GM18909 (cell line): Measurements from ENCODE around the gene AAMP.
A peak's percentile ranks its signal among the peaks of the same experiment; 100 is the strongest.

ENCODE experiments used
- ATAC-seq: cut with Tn5 transposase; IDR thresholded peaks from one replicate; pipeline ENCODE4 v1.9.1; 2021; ENCODE audit warnings: mild to moderate bottlenecking; ENCODE audit not compliant: unreplicated experiment, poor library complexity

AAMP gene

DNA sequence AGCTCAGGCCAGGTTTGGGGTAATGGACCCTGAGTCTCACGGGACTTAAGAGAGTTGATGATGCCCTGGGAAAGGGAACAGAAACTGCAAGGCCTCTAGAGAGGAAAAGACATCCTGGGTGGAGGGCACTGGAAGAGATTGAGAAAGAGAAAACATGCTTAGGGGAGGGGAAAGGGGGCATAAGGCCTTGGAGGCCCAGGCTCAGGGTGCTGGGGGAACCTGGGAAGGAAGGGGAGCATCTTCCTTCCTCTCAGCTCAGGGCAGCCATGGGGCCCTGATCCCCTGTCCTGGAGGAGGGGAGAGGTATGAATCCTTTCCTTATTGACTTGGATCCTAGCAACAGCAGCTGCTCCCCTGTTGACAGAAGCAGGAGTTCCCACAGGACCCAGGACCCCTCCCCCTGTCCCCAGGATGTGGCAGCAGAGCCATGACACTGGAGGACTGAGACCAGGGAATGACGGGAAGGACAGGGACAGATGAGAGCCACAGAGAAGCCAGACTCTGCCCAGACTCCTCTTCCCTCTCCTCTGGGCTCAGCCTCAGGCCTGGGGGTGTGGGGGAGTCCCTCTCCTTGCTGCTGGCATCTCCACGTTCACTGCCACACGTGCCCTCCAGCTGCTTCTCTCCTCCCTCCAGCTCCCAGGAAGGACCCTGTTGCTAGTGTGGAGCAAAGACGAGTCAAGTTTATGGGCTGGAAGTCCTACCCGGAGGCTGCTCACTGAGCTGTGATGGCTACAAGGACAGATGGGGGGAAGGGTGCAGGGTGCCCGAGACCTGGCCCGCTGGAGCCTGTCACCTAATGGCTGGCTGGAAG lies 8.3 kb downstream of the AAMP start:
- ATAC-seq: no peak

DNA sequence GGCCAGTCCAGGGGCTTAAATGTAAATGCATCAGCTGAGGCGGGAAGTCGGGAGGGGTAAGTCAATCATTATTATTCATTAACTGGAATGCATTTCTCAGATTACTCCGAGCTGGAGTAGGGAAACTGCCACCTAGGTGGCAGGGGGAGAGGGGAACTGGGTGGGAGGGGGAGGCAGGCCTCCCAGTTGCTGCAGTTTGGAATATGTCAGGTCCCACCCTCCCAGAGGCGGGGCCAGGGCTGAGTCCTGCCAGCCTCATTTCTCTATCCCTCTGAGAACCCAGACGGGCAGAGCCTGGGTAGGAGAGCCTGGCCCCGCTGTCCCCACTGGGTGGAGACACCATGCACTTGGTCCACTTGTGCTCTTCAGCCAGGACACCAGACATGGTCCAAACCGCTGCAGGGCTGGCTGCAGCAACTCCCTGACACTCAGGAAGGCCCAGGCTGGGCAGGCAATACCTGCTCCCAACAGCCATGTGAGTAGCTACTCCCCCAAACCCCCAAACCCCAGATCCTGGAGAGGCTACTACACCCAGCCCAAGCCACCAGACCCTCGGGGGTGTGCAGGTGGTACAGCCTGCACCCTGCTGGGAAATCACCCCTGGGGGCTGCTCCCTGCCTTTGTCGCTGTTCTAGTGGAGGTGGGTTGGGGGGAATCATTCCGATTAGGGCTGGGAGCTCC lies 9.1 kb downstream of the AAMP start, which contains the start of gene GPBAR1:
Gene GPBAR1, plus strand, starts transcription at position 274 of the 681 bp plus-strand sequence. CDS start 1,710 bp downstream, outside the sequence.
- no peak for ATAC-seq

DNA sequence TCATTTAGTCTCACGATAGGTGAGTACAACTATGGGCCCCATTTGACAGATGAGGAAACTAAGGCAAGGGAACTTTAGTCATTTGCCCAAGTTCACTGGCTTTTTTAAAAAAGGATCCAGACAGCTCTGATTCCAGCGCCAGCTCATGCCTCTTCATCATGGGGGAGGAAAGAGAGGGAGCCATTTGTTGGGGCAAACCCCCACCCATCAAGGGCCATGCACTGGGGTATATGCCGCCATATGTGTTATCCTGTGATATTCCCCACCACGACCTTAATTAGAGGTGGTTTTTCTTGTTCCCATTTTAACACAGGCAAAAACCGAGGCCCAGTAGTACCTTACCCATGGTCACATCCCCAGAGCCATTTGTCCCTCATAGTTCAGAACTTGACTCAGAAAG lies 9.8 kb downstream of the AAMP start:
- no peak for ATAC-seq

DNA sequence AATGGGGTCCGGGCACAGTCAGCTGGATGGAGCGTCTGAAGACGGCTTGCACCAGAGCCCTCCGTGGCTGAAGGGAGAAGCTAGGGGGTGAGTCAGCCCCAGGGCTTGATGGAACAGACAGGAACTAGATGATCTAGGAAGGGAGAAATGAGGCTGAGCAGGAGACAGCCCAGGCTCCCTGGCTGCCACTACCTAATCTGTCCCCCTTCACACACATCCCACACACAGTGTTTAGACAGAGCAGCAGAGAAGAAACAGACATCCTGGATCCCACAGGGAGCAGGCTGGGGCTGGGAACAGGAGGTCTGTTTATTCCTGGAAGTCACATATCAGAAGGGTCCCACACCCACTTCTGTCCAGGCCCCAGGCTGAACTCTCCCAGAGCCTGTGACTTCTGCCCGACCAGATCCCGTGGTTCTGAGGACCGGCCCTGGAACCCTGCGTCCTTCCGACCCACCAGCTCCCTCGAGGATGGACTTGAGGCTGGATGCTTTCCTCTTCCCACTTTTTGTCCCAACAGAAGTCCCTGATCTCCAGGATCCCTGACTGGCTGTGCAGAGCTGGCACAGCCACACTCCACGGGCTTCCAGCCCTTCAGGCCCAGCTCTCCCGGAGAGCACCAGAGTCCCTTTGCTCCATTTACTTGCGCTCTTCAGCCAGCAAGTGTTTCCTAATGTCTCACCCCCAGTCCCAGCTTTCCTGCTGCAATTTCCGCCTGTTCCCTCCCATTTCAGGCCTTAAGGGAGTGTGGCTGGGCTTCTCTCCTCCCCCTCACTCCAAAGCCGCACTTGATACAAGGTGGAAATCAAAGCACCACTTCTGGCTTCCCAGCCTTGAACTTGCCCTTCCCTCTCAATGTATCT lies 10.6 kb downstream of the AAMP start:
- no peak for ATAC-seq

DNA sequence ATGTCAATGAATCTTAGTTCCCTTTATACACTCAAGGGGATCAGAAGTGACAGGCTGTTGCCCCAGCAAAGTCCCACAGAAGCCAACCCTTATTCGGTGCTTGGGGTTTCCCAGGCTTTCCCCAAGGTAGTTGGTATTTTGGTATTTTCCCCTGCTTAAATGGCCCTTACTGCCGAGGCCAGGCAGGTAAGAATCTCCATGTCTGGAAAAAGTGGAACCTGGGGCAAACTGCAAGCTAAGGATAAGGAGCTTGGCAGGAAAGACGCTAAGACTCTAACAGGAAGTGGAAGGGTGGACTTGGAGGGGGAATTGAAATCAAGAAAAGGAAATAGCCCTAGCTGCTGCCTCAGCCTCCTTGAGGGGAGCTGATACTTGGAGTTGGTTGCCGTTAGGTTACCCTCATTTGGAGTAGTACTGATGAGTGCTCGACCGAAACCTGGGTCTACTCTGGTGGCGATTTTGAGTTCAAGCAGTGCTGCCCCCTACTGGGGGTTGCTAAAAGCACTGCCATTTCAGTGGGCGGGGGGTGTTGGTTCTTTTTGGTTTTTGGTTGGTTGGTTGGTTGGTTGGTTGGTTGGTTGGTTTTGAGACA lies 12.5 kb downstream of the AAMP start:
- peak; percentile 81 for ATAC-seq

DNA sequence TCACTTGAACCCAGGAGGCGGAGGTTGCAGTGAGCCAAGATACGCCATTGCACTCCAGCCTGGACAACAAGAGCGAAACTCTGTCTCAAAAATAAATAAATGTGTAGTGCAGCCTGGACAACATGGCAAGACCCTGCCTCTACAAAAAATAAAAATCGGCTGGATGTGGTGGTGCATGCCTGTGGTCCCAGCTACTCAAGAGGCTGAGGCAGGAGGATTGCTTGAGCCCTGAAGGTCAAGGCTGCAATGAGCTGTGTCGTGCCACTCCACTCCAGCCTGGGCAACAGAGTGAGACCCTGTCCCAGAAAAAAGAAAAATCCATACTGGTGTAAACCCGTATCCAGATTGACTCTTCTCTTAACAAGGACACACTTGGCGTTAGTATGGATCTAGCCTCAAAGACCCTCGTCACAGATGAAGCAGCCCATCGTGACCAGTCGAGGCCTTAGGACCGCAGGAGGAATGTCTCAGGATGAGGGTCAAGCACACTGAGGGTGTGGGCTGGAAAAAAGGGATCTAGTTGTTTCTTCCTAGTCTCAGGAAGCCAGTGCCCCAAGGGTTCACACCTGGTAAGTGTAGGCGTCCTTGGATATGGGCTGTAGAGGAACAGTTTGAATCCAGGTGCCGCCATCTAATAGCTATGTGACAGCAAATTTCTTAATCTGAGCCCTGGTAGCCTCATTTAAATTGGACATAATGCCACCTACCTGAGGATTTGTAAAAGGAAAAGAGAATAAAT lies 13.2 kb downstream of the AAMP start:
- ATAC-seq: peak; percentile 3

DNA sequence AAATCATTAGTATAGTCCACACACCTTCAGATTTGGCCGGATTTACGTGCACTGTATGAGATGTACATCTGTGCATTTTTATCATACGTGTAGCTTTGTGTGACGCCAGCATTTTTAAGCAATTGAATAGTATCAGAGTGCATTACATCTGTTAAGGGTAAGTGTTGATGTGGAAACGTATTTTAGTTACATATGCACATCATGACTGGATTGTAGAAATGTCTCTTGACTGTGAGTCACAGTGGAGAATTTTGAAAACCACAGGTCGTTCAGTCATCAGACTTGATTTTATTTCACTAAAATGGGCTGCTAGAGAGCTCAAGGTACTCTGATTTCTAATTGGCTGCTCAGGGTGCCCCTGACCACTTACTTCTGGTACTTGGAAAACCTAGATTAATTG lies 14.5 kb downstream of the AAMP start:
- ATAC-seq: no peak

DNA sequence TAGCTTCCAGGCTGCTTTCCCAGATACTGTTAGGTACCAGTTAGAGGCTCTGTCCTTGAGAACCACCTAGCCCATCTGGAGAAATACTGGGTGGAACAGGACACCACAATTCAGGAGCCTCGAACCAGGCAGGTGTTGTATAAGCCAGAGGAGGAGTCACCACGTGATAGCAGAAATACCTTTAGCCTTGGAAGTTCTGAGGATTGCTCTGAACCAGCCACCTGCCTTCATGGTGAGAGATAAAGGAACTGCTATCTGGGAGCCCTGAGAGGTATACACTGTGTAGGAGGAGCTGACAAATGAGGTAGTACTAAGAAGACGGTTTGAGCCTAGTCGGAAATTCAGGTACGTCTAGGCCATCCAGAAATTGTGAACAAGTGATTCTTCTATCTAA lies 16.7 kb downstream of the AAMP start:
- ATAC-seq: no peak

DNA sequence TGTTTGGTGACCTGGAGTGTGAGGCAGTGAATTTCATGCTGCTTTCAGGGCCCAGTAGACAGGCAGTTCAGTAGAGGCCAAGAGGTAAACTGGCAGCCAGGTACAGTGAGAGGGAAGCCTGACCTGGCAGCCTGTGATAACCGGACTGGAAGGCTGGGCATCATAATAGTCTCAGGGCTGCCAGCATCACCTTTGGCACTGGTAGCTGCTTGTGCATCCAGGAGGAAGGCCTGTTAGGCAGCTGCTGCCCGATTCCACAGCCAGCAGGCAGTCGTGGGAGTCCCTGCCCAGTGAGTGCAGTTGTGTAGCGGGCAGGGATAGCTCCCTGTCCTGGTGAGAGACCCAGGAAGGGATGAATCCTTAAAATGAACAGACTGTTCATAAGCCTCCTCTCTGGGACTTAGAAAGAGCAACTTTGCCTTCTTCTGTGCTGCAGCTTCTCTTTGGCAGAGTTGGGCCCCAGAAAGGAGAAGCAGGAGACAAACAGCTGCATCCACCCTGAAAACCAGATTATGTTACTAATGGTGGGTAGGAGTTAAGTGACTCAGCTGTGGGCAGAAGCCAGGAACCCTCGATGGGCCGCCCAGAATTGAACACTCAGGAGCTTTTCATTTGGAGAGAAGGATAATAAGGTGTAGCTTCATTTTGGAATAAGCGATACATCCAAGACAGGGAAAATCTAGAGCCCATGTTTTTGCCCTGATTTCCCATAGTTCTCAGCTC lies 17.3 kb downstream of the AAMP start:
- no peak for ATAC-seq

DNA sequence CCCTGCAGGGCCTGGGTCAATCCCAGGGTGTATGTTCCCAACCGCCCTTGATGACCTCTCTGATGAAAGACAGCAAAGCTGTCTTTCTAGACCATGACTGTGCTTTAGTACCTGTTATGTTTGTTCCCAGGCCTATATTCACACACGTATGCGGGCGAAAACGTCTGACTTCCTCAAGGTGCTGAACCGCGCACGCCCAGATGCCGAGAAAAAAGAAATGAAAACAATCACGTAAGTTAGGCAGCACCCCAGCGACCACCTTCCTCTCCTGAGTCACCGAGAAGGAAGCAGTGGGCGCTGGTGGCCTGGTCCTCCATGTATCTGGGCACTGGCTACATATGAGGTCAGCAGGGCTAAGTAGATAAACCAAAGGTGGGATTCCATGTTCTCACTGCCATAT lies 20.2 kb downstream of the AAMP start:
- no peak for ATAC-seq

DNA sequence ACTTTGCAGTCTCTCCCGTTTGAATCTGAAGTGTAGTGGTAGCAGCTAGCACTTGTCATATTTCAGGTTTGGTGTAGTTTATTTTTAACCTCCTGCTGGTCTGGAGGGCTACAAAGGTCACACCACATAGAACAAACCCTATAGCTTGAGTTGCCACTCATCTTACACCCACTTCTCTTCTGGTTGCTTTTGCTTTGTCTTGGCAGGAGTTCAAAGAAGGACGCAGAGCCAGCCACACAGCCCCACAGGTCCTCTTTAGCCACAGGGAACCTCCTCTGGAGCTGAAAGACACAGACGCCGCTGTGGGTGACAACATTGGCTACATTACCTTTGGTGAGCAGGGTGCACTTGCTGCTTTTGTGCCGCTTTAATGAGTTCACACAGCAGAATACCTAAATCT lies 24.7 kb downstream of the AAMP start:
- ATAC-seq: no peak

DNA sequence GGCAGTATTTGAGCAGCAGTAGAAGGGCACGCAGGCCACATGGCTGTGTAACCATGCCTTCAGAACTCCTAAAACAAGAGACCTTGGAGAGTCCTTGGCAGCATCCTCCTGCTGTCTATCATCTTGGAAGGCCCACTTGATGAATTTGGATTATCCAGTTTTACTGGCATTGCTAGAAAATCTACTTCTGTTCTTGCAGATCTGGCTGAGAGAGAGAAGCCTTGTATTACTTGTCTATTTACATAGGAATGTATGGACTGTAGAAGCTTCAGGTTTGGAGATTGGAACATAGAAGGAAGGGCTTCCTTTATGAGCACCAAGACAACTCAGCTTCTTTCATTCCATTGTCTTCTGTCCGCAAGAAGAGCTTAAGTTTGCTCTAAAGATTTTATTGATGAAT lies 25.3 kb downstream of the AAMP start:
- no peak for ATAC-seq

DNA sequence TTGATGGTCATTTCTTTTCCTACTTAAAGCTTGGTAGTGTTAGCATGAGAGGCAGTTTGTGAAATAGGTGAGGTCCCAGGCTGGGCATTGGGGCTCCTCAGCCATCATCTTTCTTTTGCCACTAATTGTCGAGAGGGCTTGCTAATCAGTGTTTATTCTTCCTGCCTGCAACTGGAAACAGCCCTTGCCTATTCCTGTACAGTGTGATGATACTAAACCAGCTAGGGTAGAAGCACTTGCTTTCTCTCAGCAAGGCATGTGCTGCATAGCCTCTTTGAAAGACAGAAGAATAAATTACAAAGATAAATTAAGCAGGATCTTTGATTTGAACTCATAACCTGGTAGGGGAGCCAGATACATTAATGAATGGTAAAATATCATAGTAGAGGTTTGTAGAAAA lies 25.7 kb downstream of the AAMP start:
- no peak for ATAC-seq

DNA sequence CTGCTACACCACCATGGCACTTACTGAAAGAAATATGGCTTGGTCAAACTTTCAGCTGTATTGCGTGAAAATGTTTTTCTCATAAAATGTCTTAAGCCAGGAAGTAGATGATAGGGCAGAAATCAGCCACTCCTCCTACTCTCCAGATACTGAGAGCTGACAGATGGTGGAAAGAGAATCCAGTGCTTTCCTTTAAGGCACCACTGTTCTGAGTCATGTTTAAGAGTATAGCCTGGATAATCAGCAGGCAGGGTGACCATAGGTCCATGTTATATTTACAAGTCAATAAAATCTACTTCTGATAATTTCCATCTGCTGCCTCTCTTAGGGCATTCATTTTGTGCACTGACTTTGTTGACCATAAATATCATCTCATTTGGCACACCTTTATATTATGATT lies 31.1 kb downstream of the AAMP start:
- ATAC-seq: no peak

DNA sequence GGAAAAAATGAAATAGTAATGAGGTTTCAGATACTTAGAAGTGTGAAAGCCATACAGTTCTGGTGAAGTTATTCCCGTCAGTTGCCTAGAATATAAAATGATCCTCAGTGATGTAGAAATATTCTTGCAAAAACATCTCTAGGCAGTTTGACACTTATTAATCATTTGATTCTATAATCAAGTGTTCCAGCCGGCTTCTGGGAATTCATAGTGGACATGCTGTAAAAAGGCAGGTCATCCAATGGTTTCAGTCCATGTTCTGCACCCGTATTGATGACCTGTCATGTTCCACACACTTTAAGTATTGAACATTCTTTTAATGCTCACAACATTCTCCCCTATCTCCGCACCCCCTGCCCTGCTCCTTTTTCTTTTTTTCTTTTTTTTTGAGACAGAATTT lies 33.1 kb downstream of the AAMP start:
- no peak for ATAC-seq

DNA sequence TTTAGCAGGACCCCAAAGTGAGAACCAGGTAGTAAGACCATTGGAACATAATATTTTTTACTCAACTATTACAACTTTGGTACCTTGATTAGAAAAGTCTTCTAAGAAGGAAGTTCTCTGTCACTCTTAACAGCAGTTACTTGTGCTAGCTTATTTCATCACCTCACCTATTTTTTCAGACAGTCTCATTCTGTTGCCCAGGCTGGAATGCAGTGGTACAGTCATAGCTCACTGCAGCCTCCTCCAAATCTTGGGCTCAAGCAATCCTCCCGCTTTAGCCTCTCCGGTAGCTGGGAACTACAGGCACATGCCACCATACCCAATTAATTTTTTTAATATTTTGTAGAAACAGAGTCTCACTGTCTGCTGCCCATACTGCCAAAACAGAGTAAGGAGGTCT lies 34.9 kb downstream of the AAMP start:
- ATAC-seq: no peak

DNA sequence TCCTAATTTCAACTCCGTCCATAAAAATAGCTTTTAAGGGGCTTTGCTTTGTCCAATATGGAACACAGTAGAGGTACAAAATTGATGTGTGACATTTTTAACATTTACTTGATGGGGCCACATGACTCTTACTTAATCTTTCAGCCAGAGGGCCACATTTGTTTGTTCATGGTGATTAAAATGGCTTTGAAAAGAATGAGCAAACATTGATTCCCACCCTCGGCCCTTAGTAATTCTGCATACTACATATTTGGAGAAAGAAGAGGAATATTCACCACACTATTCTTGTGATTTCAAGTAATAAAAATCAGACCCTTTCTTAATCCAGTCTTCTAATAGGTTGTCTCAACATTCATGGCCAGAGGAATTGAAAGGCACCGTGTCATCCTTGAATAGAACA lies 35.4 kb downstream of the AAMP start:
- no peak for ATAC-seq

DNA sequence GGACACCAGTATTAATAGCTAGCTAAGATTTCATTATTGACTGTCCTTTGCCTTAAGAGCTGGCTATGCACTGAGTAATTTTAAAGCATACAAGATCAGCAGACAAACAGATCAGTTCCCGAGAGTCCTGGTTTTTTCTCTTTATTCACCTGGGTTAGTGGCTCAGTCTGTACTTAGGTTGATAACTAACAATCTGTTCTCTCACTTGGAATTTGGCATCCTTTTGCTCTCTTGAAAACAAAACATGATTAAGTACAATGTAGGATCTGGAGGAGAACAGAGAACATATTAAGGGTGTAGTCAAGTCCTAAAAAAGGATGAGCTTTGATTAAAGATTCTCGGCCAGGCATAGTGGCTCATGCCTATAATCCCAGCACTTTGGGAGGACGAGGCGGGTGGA lies 36.4 kb downstream of the AAMP start:
- ATAC-seq: no peak

DNA sequence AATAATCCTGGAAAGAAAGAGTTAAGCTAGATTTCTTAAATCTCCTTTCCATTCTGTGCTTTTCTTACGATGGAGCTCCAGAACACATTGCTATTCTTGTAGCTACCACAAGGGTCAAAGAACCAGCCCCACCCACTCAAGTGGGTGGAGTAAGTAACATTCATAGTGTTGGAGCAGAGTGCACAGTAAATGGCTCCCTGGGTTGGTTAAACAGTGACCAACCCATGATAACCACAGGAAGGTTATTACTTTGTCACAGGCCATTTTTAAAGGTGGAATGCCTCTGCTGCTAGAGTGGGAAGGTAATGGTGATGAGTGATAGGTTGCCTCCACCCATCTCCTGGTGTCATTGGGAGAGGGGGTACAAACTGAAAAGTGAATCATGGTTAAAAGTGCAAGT lies 39.1 kb downstream of the AAMP start:
- ATAC-seq: peak; percentile 91
